BJ (cell line): Measurements from ENCODE around the gene SLC44A3. TPM values are rescaled to one million over a fixed set of nuclear protein-coding genes. Genes with fewer than 3 reads are reported as not detected.

Experiments
- CTCF ChIA-PET: fragments of 350-600 bp; formaldehyde crosslinking; extraction: SDS; loops from one replicate; lab custom pipeline; 2021; ENCODE audit warnings: antibody characterized with exemption, inconsistent platforms; lab: Yijun Ruan, JAX
- POLR2A ChIA-PET: fragments of 300-600 bp; sonication (Branson Sonifier 250); formaldehyde crosslinking; extraction: SDS; loops from one replicate; lab custom pipeline; 2021; ENCODE audit warnings: antibody characterized with exemption; lab: Charles Lee
- DNase-seq: peaks from one replicate; pipeline ENCODE4 v3.0.0-alpha.2; 2011; ENCODE audit warnings: low read depth
- H3K27me3 ChIP-seq: 2 replicates; pipeline ENCODE4 v1.6.0; 2011; ENCODE audit warnings: low read length; ENCODE audit not compliant: control insufficient read depth, insufficient read depth
- H3K36me3 ChIP-seq: 2 replicates; pipeline ENCODE4 v1.5.1; 2011; ENCODE audit warnings: low read length; ENCODE audit not compliant: control insufficient read depth, insufficient read depth
- H3K4me3 ChIP-seq: 2 replicates; pipeline ENCODE4 v1.5.1; 2011; ENCODE audit warnings: low read depth, mild to moderate bottlenecking, control low read depth, low read length
- polyA plus RNA-seq: library from polyadenylated mRNA; depleted of rRNA; stranded (reverse); fragments of >200 nt; gene quantifications from 2 replicates; pipeline ENCODE4 v1.2.3, GENCODE V29; 2011
- TF ChIP-seq, protein P1 (sequence below): IDR thresholded peaks from 2 replicates; pipeline ENCODE4 v1.5.1; 2011; ENCODE audit warnings: low read depth, mild to moderate bottlenecking, control low read depth, inconsistent platforms, low read length, moderate library complexity; ENCODE audit not compliant: insufficient read depth

SLC44A3 gene
- polyA plus RNA-seq, 1 experiment = 1.1 TPM

DNA sequence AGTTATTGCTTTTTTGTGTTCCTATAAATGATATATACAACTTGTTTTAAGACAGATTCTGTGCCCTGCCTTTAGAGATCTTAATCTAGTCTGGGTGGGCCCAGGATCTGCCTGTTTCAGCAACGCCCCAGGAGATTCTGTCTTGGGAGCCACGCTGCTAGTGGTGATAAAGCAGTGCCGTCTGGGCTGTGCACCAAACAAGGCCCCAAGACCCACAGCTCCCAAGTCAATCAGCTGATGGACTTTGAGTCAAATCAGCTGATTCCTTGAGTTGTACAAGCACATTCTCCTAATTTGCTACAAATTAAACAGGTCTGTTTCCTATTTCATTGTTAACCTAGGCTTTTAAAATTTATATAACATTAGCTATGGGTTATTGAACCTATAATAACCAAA is 15.7 kb upstream of the SLC44A3 start:
- Histone ChIP-seq H3K4me3 (no peak overlapping the region), H3K36me3 (no peaks in the 10 kb centered on the region), H3K27me3 (peaks cover 2% of the 10 kb centered on the region; the same call in 1 of the 2 replicates)
- POLR2A ChIA-PET = no interaction called here
- DNase-seq = no peak
- CTCF ChIA-PET = interaction anchor here (0.9 to 9.4 kb wide), 15 partner anchors 13 to 469 kb away, joined by 3 to 208 read pairs (median 11); no protein-coding TSS in a partner anchor
- TF ChIP-seq, protein P1, sequence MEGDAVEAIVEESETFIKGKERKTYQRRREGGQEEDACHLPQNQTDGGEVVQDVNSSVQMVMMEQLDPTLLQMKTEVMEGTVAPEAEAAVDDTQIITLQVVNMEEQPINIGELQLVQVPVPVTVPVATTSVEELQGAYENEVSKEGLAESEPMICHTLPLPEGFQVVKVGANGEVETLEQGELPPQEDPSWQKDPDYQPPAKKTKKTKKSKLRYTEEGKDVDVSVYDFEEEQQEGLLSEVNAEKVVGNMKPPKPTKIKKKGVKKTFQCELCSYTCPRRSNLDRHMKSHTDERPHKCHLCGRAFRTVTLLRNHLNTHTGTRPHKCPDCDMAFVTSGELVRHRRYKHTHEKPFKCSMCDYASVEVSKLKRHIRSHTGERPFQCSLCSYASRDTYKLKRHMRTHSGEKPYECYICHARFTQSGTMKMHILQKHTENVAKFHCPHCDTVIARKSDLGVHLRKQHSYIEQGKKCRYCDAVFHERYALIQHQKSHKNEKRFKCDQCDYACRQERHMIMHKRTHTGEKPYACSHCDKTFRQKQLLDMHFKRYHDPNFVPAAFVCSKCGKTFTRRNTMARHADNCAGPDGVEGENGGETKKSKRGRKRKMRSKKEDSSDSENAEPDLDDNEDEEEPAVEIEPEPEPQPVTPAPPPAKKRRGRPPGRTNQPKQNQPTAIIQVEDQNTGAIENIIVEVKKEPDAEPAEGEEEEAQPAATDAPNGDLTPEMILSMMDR = no peak

DNA sequence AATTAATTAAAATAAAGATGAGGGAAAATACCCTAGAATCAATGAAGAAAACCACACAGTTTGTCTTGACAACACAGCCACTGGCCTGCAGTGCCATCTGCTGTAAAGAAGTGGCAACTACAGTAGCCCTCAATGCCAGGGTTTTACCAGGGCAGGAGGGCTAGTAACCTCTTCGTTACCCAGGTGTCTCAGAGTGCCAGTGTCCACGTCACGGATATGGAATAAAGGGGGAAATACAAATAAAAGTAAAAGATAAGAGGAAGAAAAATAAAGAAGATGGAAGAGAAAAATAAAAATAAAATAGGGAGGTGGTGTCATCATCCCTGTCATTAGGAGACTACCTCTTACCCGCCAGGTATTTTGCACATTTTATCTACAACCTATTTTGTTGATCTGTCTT is 14.2 kb upstream of the SLC44A3 start:
- Histone ChIP-seq H3K4me3 (peak overlapping the region; percentile 17; the same call in 1 of the 2 replicates), H3K27me3 (peaks cover 3% of the 10 kb centered on the region; the same call in 1 of the 2 replicates), H3K36me3 (no peaks in the 10 kb centered on the region)
- ChIA-PET CTCF (interaction anchor here (0.6 to 9.4 kb wide), 43 partner anchors 9 to 662 kb away, joined by 3 to 208 read pairs (median 4); partner anchors contain the start of gene ARHGAP29), POLR2A (no interaction called here)
- TF ChIP-seq, protein P1 = peak; percentile 88
- DNase-seq = no peak

- ChIA-PET CTCF (interaction anchor here (0.6 to 9.4 kb wide), 31 partner anchors 11 to 569 kb away, joined by 3 to 208 read pairs (median 4); partner anchors contain the start of gene ARHGAP29), POLR2A (no interaction called here)
- TF ChIP-seq, protein P1 = no peak
- peaks cover 5% of the 10 kb centered on the region for H3K27me3 ChIP-seq
- no peaks in the 10 kb centered on the region for H3K36me3 ChIP-seq
- no peak for DNase-seq
- H3K4me3 ChIP-seq = peak overlapping the region; percentile 17; the same call in 1 of the 2 replicates
Observed at GRCh38 chr1:94806441-94806871, 13.7 kb upstream of the SLC44A3 start.

DNA sequence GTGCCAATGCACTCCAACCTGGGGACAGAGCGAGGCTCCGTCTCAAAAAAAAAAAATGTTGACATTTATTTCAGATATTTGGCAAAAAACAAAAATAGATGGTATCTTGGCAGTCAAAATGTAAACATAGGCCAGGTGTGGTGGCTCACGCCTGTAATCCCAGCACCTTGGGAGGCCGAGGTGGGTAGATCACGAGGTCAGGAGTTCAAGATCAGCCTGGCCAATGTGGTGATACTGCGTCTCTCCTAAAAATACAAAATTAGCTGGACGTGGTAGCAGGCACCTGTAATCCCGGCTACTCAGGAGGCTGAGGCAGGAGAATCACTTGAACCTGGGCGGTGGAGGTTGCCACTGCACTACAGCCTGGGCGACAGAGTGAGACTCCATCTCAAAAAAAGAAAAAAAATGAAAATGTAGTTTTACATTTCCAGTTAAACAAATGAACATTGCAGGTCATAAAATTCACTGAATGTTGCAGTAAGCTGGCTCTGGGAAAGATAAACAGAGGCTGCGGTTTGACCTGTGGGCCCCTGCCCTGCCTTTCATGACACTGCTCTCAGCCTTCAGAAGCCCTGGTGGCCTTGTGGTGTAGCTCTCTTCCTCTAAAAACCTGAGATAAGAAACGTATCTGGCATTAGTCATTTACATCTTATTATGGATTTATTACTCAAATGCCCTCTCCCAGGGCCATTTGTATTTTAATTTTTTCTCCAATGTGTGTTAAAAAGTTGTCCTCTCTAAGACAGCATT is 12.2 kb upstream of the SLC44A3 start:
- POLR2A ChIA-PET = no interaction called here
- H3K4me3 ChIP-seq = no peak overlapping the region
- no peak for DNase-seq
- CTCF ChIA-PET = interaction anchor here (2.1 to 9.4 kb wide), 7 partner anchors 10 to 326 kb away, joined by 9 to 208 read pairs (median 24); no protein-coding TSS in a partner anchor
- H3K36me3 ChIP-seq = no peaks in the 10 kb centered on the region
- TF ChIP-seq, protein P1 = no peak
- H3K27me3 ChIP-seq = peaks cover 13% of the 10 kb centered on the region

GRCh38 chr1:94808669-94809068 is 11.5 kb upstream of the SLC44A3 start:
- no peak overlapping the region for H3K4me3 ChIP-seq
- DNase-seq = no peak
- TF ChIP-seq, protein P1 = no peak
- no peaks in the 10 kb centered on the region for H3K36me3 ChIP-seq
- POLR2A ChIA-PET = no interaction called here
- peaks cover 13% of the 10 kb centered on the region for H3K27me3 ChIP-seq
- CTCF ChIA-PET = interaction anchor here (6.9 to 9.4 kb wide), 3 partner anchors 283 to 327 kb away, joined by 102 to 208 read pairs (median 121); no protein-coding TSS in a partner anchor
